Measurements from ENCODE around the gene TGFBR2.
A peak's percentile ranks its signal among the peaks of the same experiment; 100 is the strongest.

The TGFBR2 gene

DNA sequence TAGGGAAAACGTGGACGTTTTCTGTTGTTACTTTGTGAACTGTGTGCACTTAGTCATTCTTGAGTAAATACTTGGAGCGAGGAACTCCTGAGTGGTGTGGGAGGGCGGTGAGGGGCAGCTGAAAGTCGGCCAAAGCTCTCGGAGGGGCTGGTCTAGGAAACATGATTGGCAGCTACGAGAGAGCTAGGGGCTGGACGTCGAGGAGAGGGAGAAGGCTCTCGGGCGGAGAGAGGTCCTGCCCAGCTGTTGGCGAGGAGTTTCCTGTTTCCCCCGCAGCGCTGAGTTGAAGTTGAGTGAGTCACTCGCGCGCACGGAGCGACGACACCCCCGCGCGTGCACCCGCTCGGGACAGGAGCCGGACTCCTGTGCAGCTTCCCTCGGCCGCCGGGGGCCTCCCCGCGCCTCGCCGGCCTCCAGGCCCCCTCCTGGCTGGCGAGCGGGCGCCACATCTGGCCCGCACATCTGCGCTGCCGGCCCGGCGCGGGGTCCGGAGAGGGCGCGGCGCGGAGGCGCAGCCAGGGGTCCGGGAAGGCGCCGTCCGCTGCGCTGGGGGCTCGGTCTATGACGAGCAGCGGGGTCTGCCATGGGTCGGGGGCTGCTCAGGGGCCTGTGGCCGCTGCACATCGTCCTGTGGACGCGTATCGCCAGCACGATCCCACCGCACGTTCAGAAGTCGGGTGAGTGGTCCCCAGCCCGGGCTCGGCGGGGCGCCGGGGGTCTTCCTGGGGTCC lies at the start of gene TGFBR2:
Gene TGFBR2 (plus strand): TSS at position 301 of the 731 bp plus-strand sequence. CDS start 283 bp downstream, at position 584.
- H3K4me3 ChIP-seq (ENCODE audit: low read length) = peak within 1 kb of the TSS; percentile 90
- H3K79me2 ChIP-seq (ENCODE audit: low read length) = peaks cover 42% of the 10 kb centered on the region
- H3K9me3 ChIP-seq (ENCODE audit: insufficient read depth, low read length) = no peaks in the 10 kb centered on the region
- peaks cover 78% of the 10 kb centered on the region for H3K4me1 ChIP-seq (ENCODE audit: low read length)
- TF ChIP-seq, protein P1, sequence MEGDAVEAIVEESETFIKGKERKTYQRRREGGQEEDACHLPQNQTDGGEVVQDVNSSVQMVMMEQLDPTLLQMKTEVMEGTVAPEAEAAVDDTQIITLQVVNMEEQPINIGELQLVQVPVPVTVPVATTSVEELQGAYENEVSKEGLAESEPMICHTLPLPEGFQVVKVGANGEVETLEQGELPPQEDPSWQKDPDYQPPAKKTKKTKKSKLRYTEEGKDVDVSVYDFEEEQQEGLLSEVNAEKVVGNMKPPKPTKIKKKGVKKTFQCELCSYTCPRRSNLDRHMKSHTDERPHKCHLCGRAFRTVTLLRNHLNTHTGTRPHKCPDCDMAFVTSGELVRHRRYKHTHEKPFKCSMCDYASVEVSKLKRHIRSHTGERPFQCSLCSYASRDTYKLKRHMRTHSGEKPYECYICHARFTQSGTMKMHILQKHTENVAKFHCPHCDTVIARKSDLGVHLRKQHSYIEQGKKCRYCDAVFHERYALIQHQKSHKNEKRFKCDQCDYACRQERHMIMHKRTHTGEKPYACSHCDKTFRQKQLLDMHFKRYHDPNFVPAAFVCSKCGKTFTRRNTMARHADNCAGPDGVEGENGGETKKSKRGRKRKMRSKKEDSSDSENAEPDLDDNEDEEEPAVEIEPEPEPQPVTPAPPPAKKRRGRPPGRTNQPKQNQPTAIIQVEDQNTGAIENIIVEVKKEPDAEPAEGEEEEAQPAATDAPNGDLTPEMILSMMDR (IDR thresholded peaks at IDR 0.05; ENCODE audit: low read depth, low read length) = no peak
- TF ChIP-seq EZH2phosphoT487 (IDR thresholded peaks at IDR 0.05; ENCODE audit: low read depth) = no peak
- H3K27me3 ChIP-seq (ENCODE audit: low read depth, low read length) = no peaks in the 10 kb centered on the region
- H4K20me1 ChIP-seq (ENCODE audit: insufficient read depth, low read length) = no peaks in the 10 kb centered on the region
- H3K9ac ChIP-seq (ENCODE audit: low read length) = peak within 1 kb of the TSS; percentile 91
- H3K27ac ChIP-seq (ENCODE audit: low read length) = peak within 1 kb of the TSS; percentile 65
- peak within 1 kb of the TSS; percentile 98 for H3K4me2 ChIP-seq (ENCODE audit: low read length)
- H2AFZ ChIP-seq (ENCODE audit: low read depth, low read length) = peak within 1 kb of the TSS; percentile 71
- H3K36me3 ChIP-seq (replicated peaks; ENCODE audit: low read depth, low read length) = no peaks in the 10 kb centered on the region

DNA sequence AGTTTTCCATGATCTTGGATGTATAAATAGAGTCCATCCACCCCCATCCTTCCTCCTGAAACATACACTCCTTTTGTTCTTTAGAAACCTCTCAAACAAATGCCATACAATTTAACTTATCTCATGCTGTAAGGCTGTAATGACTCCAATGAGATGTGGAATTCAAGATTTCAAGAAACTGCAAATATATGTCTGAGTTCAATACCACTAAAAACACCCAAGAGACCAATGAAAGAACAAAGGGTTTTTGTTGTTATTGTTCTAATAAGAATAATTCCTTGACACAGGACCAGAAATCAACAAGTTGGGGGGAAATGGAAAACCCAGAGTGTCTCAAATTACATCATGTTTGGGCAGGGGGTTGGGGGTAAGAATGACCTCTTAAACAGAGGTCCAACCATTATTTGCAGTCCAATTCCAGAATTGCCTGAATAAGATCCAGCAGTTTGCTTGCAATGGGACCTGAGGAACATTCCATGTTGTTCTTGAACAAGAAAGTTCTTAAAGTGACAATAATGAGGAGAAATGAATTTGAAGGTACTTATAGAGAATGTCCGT lies 48.6 kb upstream of the TGFBR2 start:
- no peaks in the 10 kb centered on the region for H3K79me2 ChIP-seq (ENCODE audit: low read length)
- H2AFZ ChIP-seq (ENCODE audit: low read depth, low read length) = no peak overlapping the region
- TF ChIP-seq, protein P1 (IDR thresholded peaks at IDR 0.05; ENCODE audit: low read depth, low read length) = no peak
- no peak overlapping the region for H3K9ac ChIP-seq (ENCODE audit: low read length)
- H3K27ac ChIP-seq (ENCODE audit: low read length) = no peak overlapping the region
- H4K20me1 ChIP-seq (ENCODE audit: insufficient read depth, low read length) = no peaks in the 10 kb centered on the region
- no peaks in the 10 kb centered on the region for H3K36me3 ChIP-seq (replicated peaks; ENCODE audit: low read depth, low read length)
- no peak overlapping the region for H3K4me2 ChIP-seq (ENCODE audit: low read length)
- no peaks in the 10 kb centered on the region for H3K4me1 ChIP-seq (ENCODE audit: low read length)
- H3K9me3 ChIP-seq (ENCODE audit: insufficient read depth, low read length) = no peaks in the 10 kb centered on the region
- H3K4me3 ChIP-seq (ENCODE audit: low read length) = no peak overlapping the region
- no peaks in the 10 kb centered on the region for H3K27me3 ChIP-seq (ENCODE audit: low read depth, low read length)

DNA sequence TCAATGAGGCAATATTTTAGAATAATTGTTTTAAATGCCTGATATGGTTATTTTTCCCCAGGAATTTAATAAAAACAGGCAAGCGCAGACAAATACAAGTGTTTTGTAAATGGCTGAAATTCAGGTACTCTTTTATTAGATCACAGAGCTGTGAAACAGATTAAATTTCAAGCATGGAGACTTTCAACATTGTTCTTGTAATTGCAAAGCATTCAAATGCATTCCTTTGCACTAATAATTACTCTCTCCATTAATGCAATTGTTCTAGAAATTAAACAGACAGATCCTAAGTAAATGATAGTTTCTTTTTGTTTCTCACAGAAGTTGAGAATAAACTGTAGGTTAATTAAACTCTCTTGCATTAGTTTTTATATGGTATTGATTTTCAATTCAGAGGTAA lies 42.4 kb upstream of the TGFBR2 start:
- H3K36me3 ChIP-seq (replicated peaks; ENCODE audit: low read depth, low read length) = no peaks in the 10 kb centered on the region
- no peaks in the 10 kb centered on the region for H3K9me3 ChIP-seq (ENCODE audit: insufficient read depth, low read length)
- H4K20me1 ChIP-seq (ENCODE audit: insufficient read depth, low read length) = no peaks in the 10 kb centered on the region
- TF ChIP-seq EZH2phosphoT487 (IDR thresholded peaks at IDR 0.05; ENCODE audit: low read depth) = no peak
- TF ChIP-seq, protein P1 (IDR thresholded peaks at IDR 0.05; ENCODE audit: low read depth, low read length) = no peak
- H2AFZ ChIP-seq (ENCODE audit: low read depth, low read length) = no peak overlapping the region
- H3K9ac ChIP-seq (ENCODE audit: low read length) = no peak overlapping the region
- no peaks in the 10 kb centered on the region for H3K27me3 ChIP-seq (ENCODE audit: low read depth, low read length)
- no peaks in the 10 kb centered on the region for H3K79me2 ChIP-seq (ENCODE audit: low read length)
- no peak overlapping the region for H3K27ac ChIP-seq (ENCODE audit: low read length)
- no peak overlapping the region for H3K4me2 ChIP-seq (ENCODE audit: low read length)
- H3K4me1 ChIP-seq (ENCODE audit: low read length) = no peaks in the 10 kb centered on the region
- H3K4me3 ChIP-seq (ENCODE audit: low read length) = no peak overlapping the region

DNA sequence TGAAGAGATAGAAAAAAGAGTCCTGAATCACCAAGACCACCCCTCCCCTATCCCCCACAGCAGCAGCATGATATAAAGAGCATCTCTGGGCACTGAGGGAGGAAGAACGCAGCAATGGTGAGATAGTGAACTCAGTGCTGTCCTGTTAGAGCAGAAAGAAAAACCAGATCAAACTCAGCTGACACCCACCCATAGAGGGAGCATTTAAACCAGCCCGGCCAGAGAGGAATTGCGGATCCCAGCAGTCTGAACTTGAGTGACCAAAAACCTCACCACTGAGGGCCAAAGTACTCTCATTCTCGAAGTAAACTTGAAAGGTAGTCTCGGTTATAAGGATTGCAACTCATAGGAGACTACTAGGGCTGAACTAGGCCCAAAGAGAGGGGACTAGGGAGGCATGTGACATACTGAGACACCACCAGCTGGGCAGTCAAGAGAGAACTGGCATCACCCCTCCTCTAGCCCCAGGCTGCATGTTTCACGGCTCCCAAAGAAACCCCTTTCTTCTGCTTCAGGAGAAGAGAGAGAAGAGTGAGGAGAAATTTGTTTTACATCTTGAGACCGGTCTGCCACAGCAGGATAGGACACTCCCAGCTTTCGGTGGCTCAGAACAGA lies 39.2 kb upstream of the TGFBR2 start:
- Histone ChIP-seq H3K79me2 (ENCODE audit: low read length) (no peaks in the 10 kb centered on the region), H3K36me3 (replicated peaks; ENCODE audit: low read depth, low read length) (no peaks in the 10 kb centered on the region), H3K27ac (ENCODE audit: low read length) (no peak overlapping the region), H3K4me3 (ENCODE audit: low read length) (no peak overlapping the region), H3K4me1 (ENCODE audit: low read length) (no peaks in the 10 kb centered on the region), H3K27me3 (ENCODE audit: low read depth, low read length) (no peaks in the 10 kb centered on the region), H3K4me2 (ENCODE audit: low read length) (no peak overlapping the region), H3K9me3 (ENCODE audit: insufficient read depth, low read length) (no peaks in the 10 kb centered on the region), H3K9ac (ENCODE audit: low read length) (no peak overlapping the region), H4K20me1 (ENCODE audit: insufficient read depth, low read length) (no peaks in the 10 kb centered on the region), H2AFZ (ENCODE audit: low read depth, low read length) (no peak overlapping the region)
- TF ChIP-seq EZH2phosphoT487 (IDR thresholded peaks at IDR 0.05; ENCODE audit: low read depth) = no peak
- TF ChIP-seq, protein P1 (IDR thresholded peaks at IDR 0.05; ENCODE audit: low read depth, low read length) = no peak
